Erythroblast (primary cell): ENCODE results near the gene OR8J3.
"Not testable (repeated sequence)": the region's sequence is repeated elsewhere in the genome, so short reads cannot be mapped to it uniquely, and the experiment has no call there.

Experiments used
- DNase-seq, 2 experiments: peaks; one replicate each; lab custom pipeline; 2025; lab: John Stamatoyannopoulos, UW
- GATA1 ChIP-seq: IDR thresholded peaks from 2 replicates; pipeline ENCODE4 v1.6.1; 2011; ENCODE audit warnings: low read depth, mild to moderate bottlenecking, control low read depth, low read length, moderate library complexity
- POLR2A ChIP-seq: IDR thresholded peaks from 2 replicates; pipeline ENCODE4 v1.6.1; 2011; ENCODE audit warnings: mild to moderate bottlenecking, low read length

The OR8J3 gene

GRCh38 chr11:56140151-56140661 lies at the start of gene OR8J3:
Gene OR8J3 (minus strand): TSS chr11:56140201. CDS start chr11:56137718, 2,483 bp downstream.
- DNase-seq, result no peak
- TF ChIP-seq POLR2A (no peak), GATA1 (no peak)

- no peak for DNase-seq
- no peak for TF ChIP-seq POLR2A
- no peak for TF ChIP-seq GATA1
These were observed 48.6 kb upstream of the OR8J3 start for GRCh38 chr11:56188602-56189001.

- no peak for DNase-seq
- TF ChIP-seq GATA1, result no peak
- no peak for TF ChIP-seq POLR2A
These were observed 43.5 kb upstream of the OR8J3 start for GRCh38 chr11:56183459-56183858.

GRCh38 chr11:56176318-56176717 lies 36.3 kb upstream of the OR8J3 start, which contains the start of gene OR5J2:
Gene OR5J2 (plus strand): TSS chr11:56176618. CDS start chr11:56176618, 0 bp downstream.
- no peak for DNase-seq

GRCh38 chr11:56172256-56172830 lies 32.3 kb upstream of the OR8J3 start:
- DNase-seq, result no peak
- TF ChIP-seq POLR2A, result no peak
- TF ChIP-seq GATA1, result no peak

More at GRCh38 chr11:56176318-56176717, 36.3 kb upstream of the OR8J3 start, which contains the start of gene OR5J2:
- TF ChIP-seq POLR2A, result no peak
- TF ChIP-seq GATA1, result no peak

GRCh38 chr11:56163804-56164203 lies 23.8 kb upstream of the OR8J3 start:
- no peak for TF ChIP-seq GATA1
- TF ChIP-seq POLR2A, result no peak
- DNase-seq, result no peak

- no peak for DNase-seq
- TF ChIP-seq POLR2A, result no peak
- no peak for TF ChIP-seq GATA1
These were observed 20.2 kb upstream of the OR8J3 start, which contains the start of gene OR8K5 for GRCh38 chr11:56160217-56160616. Gene OR8K5 (minus strand): TSS chr11:56160317. CDS start chr11:56160317, 0 bp downstream.

- no peak for TF ChIP-seq GATA1
- no peak for TF ChIP-seq POLR2A
- DNase-seq, result no peak
These were observed 12.3 kb upstream of the OR8J3 start for GRCh38 chr11:56152333-56152732.

GRCh38 chr11:56151376-56151775 lies 11.4 kb upstream of the OR8J3 start:
- TF ChIP-seq GATA1, result no peak
- TF ChIP-seq POLR2A, result no peak

GRCh38 chr11:56143681-56144080 lies 3.7 kb upstream of the OR8J3 start:
- not testable (repeated sequence) for DNase-seq

More at GRCh38 chr11:56151376-56151775, 11.4 kb upstream of the OR8J3 start:
- no peak for DNase-seq

- no peak for DNase-seq
- TF ChIP-seq POLR2A (no peak), GATA1 (no peak)
These were observed 17.9 kb downstream of the OR8J3 start, which contains the start of gene OR8H3 for GRCh38 chr11:56122073-56122472. Gene OR8H3 (plus strand): TSS chr11:56122373. CDS start chr11:56122373, 0 bp downstream.

- TF ChIP-seq GATA1 (no peak), POLR2A (no peak)
- DNase-seq, result no peak
These were observed 36.7 kb downstream of the OR8J3 start, which contains the start of gene OR8H2 for GRCh38 chr11:56103210-56103737. Gene OR8H2 (plus strand): TSS chr11:56103687. CDS start chr11:56105043, 1,356 bp downstream.

GRCh38 chr11:56093008-56093407 lies 47.0 kb downstream of the OR8J3 start, which contains the start of gene OR8I2:
Gene OR8I2 (plus strand): TSS chr11:56093308. CDS start chr11:56093308, 0 bp downstream.
- DNase-seq, result no peak
- TF ChIP-seq POLR2A, result no peak
- TF ChIP-seq GATA1, result no peak

- TF ChIP-seq GATA1, result no peak
- no peak for TF ChIP-seq POLR2A
- DNase-seq, result no peak
These were observed 50.3 kb downstream of the OR8J3 start for GRCh38 chr11:56089697-56090096.
